Heart right ventricle (tissue), 16 donors: ENCODE results near the gene MDM1. TPM values are rescaled to one million over a fixed set of nuclear protein-coding genes. Genes with fewer than 3 reads are reported as not detected.

Experiments
- ATAC-seq, 8 donors: fragments of 200-7000 bp; cut with Tn5 transposase; one replicate each; pipeline ENCODE4 v1.9.1; 2020; ENCODE audit warnings: mild to moderate bottlenecking in 8 of 8, moderate library complexity in 8 of 8, moderate number of reproducible peaks in 1 of 8
- DNase-seq, 2 donors: peaks; one replicate each; pipeline ENCODE4 v3.0.0-alpha.2; 2020
- H3K27ac ChIP-seq, 10 donors: fragments of 200-600 bp; sonication (generic) in 2 of 10; one replicate each; pipeline versions ENCODE4 v1.5.0 to v1.8.0; 2020 to 2022; ENCODE audit warnings: mild to moderate bottlenecking in 3 of 10
- H3K27me3 ChIP-seq, 7 donors: fragments of 200-600 bp; one replicate each; pipeline ENCODE4 v1.8.0; 2021 to 2022; ENCODE audit warnings: mild to moderate bottlenecking in 2 of 7
- H3K36me3 ChIP-seq, 9 donors: fragments of 200-600 bp; sonication (generic) in 1 of 9; one replicate each; pipeline versions ENCODE4 v1.5.0 to v1.8.0; 2020 to 2022; ENCODE audit warnings: mild to moderate bottlenecking in 2 of 9
- H3K4me1 ChIP-seq, 9 donors: fragments of 200-600 bp; sonication (generic) in 1 of 9; one replicate each; pipeline versions ENCODE4 v1.5.0 to v1.8.0; 2020 to 2022; ENCODE audit warnings: mild to moderate bottlenecking in 4 of 9
- H3K4me3 ChIP-seq, 10 donors: fragments of 200-600 bp; sonication (generic) in 2 of 10; one replicate each; pipeline versions ENCODE4 v1.5.0 to v1.8.0; 2020 to 2022; ENCODE audit warnings: mild to moderate bottlenecking in 7 of 10, moderate library complexity in 2 of 10
- H3K9me3 ChIP-seq, 11 donors: fragments of 200-600 bp in 10 of 11; sonication (generic) in 2 of 11; one replicate each; pipeline versions ENCODE4 v1.5.0 to v1.8.0; 2013 to 2022; ENCODE audit warnings: mild to moderate bottlenecking in 2 of 11, control low read depth in 1 of 11, moderate library complexity in 1 of 11
- WGBS, 2 donors: extraction: QIAGEN DNeasy Blood & Tissue Kit; methylation state at CpG; one replicate each; pipeline ENCODE4 v1.1.7; 2013; ENCODE audit warnings: inconsistent platforms in 1 of 2; 5-methylcytosine and 5-hydroxymethylcytosine counted together
- intact Hi-C, 10 donors: fragments of 100-400 bp; cut with DNase I; formaldehyde crosslinking; loops; one replicate each; pipeline versions ENCODE4 v1.11.1 to v1.14.2; 2022
- polyA plus RNA-seq, 2 donors: library from polyadenylated mRNA; stranded (reverse); fragments of 200-250 nt; gene quantifications; one replicate each; pipeline ENCODE4 v1.2.3, GENCODE V29; 2013
- total RNA-seq, 10 donors: library from RNA; stranded (reverse); fragmentation: NEBNext Ultra II Directional in 3 of 10; extraction: Animal tissue kit (Norgen Biotek cat#: 25700) in 3 of 10; gene quantifications; one replicate each; pipeline versions ENCODE4 v1.2.1 to v1.2.4, GENCODE V29; 2021 to 2023
- TF ChIP-seq, protein P1 (sequence below), 9 donors: fragments of 200-600 bp; sonication (generic) in 2 of 9; IDR thresholded peaks; one replicate each; pipeline versions ENCODE4 v1.5.0 to v1.8.0; 2021 to 2022; ENCODE audit warnings: antibody characterized with exemption in 9 of 9, mild to moderate bottlenecking in 5 of 9, moderate library complexity in 1 of 9
- donor health status: Arrhythmogenic right ventricular cardiomyopathy.
- donor health status: ischemic (EF 13 %, LVEDD 7.1; RV severe dilation, severe dysfunction).
- donor health status: healthy with polysubstance abuse.
- donor health status: DM: no; HTN: yes; CAD: no.
- donor health status: DM: no; HTN: no; CAD: no.
- donor health status: ischemic (EF 25% LVEDD 6.9; RV normal size, moderate dysfunction).
- donor health status: ischemic (EF 25% LVEDD 5.7; RV mildly dilated, moderate dysfunction).
- donor health status: healthy.
- donor health status: DM: yes; HTN: yes; CAD: no.
- donor health status: Ischemic cardiomyopathy.
- donor health status: ischemic (EF 35%, LVEDD 5.7; RV mildly dilated, moderate dysfunction).
- donor health status: nonischemic (EF 11% LVEDD 7.7; RV severe dilation, severe dysfunction).
- donor health status: DM: yes; HTN: yes; CAD: no.
- donor health status: PGD.
- donor health status: ischemic (EF 29% LVEDD 5.4; RV normal size, mild dysfunction).
- donor health status: nonischemic (EF 23%, LVEDD 6.1; RV moderate dilation, normal function).

MDM1 gene
- total and polyA plus RNA-seq, 12 donors, result 3.3 to 11.8 (median 6.2) TPM

DNA sequence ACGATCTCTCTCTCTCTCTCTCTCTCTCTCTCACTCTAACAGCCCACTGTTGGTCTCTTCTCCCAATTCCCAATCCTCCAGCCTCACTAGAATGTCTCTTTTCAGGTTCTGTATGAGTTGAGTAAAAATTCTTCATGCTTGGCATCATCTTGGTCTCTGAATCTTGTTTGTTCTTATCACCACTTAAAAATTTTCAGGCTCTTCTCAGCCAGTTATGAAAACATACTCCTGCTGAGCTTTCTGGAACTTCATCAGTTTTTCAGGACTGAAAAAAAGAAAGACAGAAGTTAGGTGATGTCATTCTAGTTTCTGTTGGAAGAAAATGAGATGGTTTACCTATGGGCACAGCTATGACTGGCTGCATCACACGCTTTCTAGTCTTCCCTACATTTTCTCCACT lies 67.3 kb downstream of the MDM1 start:
- Histone ChIP-seq H3K27ac (no peak overlapping the region), H3K36me3 (no peaks in the 10 kb centered on the region), H3K4me3 (no peak overlapping the region), H3K9me3 (no peaks in the 10 kb centered on the region), H3K4me1 (peaks cover 0 to 14% (median 0%) of the 10 kb centered on the region in 9 donors), H3K27me3 (no peaks in the 10 kb centered on the region)
- TF ChIP-seq, protein P1, sequence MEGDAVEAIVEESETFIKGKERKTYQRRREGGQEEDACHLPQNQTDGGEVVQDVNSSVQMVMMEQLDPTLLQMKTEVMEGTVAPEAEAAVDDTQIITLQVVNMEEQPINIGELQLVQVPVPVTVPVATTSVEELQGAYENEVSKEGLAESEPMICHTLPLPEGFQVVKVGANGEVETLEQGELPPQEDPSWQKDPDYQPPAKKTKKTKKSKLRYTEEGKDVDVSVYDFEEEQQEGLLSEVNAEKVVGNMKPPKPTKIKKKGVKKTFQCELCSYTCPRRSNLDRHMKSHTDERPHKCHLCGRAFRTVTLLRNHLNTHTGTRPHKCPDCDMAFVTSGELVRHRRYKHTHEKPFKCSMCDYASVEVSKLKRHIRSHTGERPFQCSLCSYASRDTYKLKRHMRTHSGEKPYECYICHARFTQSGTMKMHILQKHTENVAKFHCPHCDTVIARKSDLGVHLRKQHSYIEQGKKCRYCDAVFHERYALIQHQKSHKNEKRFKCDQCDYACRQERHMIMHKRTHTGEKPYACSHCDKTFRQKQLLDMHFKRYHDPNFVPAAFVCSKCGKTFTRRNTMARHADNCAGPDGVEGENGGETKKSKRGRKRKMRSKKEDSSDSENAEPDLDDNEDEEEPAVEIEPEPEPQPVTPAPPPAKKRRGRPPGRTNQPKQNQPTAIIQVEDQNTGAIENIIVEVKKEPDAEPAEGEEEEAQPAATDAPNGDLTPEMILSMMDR (IDR thresholded peaks at IDR 0.05), result no peak
- DNase-seq (no peak), ATAC-seq (no peak)
- intact Hi-C loops, result no loop called here
- WGBS, 2 donors, result 82 to 85% methylated on average over 2 of the region's 2 CpGs

DNA sequence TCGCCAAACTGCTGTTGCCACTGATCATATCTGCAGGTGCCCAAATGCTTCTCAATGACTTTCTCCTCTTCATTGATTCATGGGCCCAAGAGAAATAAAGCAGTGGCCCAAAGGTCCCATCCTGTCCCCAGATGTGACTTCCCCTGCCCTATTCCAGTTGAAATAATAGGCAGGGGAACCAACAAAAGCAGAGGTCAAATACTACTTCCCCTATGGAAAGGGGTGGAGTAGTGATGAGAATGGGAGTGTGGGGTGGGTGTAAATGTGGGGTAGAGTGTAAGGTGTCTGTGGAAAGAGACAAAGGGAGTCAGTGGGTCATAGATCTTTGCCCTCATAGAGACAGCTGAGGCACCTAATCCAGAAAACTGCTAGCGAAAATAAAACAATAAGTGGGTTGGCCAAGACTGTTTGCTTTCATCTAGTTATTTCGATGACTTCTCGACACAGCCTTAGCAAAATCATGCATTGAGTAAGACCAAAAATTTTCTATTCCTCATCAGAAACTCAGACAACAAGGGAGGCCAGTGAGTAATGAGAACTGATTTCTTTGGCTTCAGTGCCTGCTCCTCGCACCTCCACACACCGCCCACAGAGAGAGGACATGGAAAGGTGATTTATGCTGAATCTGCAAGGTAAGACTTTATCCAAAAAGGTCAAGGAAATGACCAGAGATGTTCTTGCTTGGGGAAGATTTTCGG lies 67.9 kb downstream of the MDM1 start:
- no peak for ATAC-seq
- no peak overlapping the region for H3K27ac ChIP-seq
- H3K27me3 ChIP-seq, result peaks cover 0 to 4% (median 0%) of the 10 kb centered on the region in 7 donors
- peaks cover 0 to 14% (median 0%) of the 10 kb centered on the region in 9 donors for H3K4me1 ChIP-seq
- TF ChIP-seq, protein P1 (IDR thresholded peaks at IDR 0.05), result no peak
- intact Hi-C loops, result no loop called here
- DNase-seq, result no peak
- H3K9me3 ChIP-seq, result no peaks in the 10 kb centered on the region
- H3K4me3 ChIP-seq, result no peak overlapping the region
- H3K36me3 ChIP-seq, result no peaks in the 10 kb centered on the region
- WGBS, 2 donors, result 89 to 93% methylated on average over 7 of the region's 7 CpGs

DNA sequence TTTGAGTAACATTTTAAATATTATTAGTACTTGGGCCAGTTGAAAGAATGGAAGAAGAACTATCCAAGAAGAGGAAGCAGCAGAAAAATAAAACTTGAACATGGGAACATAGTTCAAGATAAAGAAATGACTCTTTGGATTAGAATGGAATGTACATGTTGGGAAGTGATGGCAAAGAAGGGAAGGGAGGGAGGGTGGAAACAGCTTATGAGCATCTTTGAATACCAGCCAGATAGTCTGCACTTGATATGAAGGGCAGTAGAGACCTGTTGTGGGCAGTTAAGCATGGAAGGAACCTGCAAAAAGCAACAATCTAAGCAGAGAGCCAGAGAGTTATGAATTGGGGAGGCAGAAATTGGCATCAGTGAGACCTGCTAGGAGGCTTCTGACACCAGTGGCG lies 68.8 kb downstream of the MDM1 start:
- ATAC-seq (no peak), DNase-seq (no peak)
- H3K4me1 ChIP-seq, result peaks cover 0 to 10% (median 0%) of the 10 kb centered on the region in 9 donors
- WGBS, 2 donors, result 76 to 80% methylated on average over 1 of the region's 1 CpG
- H3K36me3 ChIP-seq, result no peaks in the 10 kb centered on the region
- H3K27ac ChIP-seq, result no peak overlapping the region
- intact Hi-C loops, result no loop called here
- H3K9me3 ChIP-seq, result no peaks in the 10 kb centered on the region
- TF ChIP-seq, protein P1 (IDR thresholded peaks at IDR 0.05), result no peak
- H3K27me3 ChIP-seq, result peaks cover 0 to 6% (median 0%) of the 10 kb centered on the region in 7 donors
- no peak overlapping the region for H3K4me3 ChIP-seq

DNA sequence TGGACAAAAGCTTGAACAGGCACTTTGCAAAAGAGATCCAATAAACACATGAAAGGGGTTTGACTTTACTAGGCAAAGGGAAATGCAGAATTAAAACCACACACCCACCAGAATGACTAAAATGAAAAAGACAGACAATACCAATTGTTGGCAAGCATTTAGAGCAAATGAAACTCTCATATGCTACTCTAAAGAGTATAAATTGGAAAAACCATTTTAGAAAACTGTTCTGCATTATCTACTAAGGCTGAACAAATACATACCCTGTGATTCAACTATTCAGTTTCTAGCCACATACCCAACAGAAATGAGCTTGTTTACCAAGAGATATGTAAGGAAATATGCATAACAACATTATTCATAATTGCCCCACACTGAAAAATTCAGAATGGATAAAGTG lies 70.3 kb downstream of the MDM1 start:
- intact Hi-C loops, result no loop called here
- TF ChIP-seq, protein P1 (IDR thresholded peaks at IDR 0.05), result no peak
- H3K9me3 ChIP-seq, result no peaks in the 10 kb centered on the region
- H3K27ac ChIP-seq, result no peak overlapping the region
- no peaks in the 10 kb centered on the region for H3K4me1 ChIP-seq
- peaks cover 0 to 9% (median 0%) of the 10 kb centered on the region in 7 donors for H3K27me3 ChIP-seq
- DNase-seq (no peak), ATAC-seq (no peak)
- H3K36me3 ChIP-seq, result no peaks in the 10 kb centered on the region
- no peak overlapping the region for H3K4me3 ChIP-seq
